H1 (cell line): ENCODE data around the gene CYP4B1. TPM values are rescaled to one million over a fixed set of nuclear protein-coding genes. Genes with fewer than 3 reads are reported as not detected.
"Not testable (repeated sequence)": the region's sequence is repeated elsewhere in the genome, so short reads cannot be mapped to it uniquely, and the experiment has no call there.

Source experiments
- CTCF ChIA-PET: fragments of 300-600 bp; sonication (Branson Sonifier 250); formaldehyde crosslinking; loops from one replicate; lab custom pipeline; 2021; ENCODE audit not compliant: partially characterized antibody; lab: Charles Lee
- POLR2A ChIA-PET: fragments of 300-600 bp; sonication (Branson Sonifier 250); formaldehyde crosslinking; loops from one replicate; lab custom pipeline; 2021; ENCODE audit warnings: inconsistent platforms; ENCODE audit not compliant: partially characterized antibody; lab: Charles Lee
- DNase-seq, 2 experiments: peaks; one replicate each; pipeline versions ENCODE4 v3.0.0 to v3.0.0-alpha.2; 2010 to 2022; ENCODE audit warnings: low spot score in 2 of 2, low read depth in 1 of 2, mixed read lengths in 1 of 2
- FAIRE-seq: peaks from 2 replicates; lab custom pipeline; 2011; peaks lifted over from hg19 to GRCh38; lab: Jason Lieb, UNC
- H2AFZ ChIP-seq: 2 replicates; pipeline ENCODE4 v1.8.1; 2012; ENCODE audit warnings: low read length, inconsistent platforms
- H2AK5ac ChIP-seq: 2 replicates; pipeline ENCODE4 v1.6.1; 2013; ENCODE audit warnings: low read depth, low read length
- H2BK120ac ChIP-seq: replicated peaks from 2 replicates; pipeline ENCODE3; 2013; ENCODE audit warnings: low read depth, low read length, inconsistent platforms
- H2BK12ac ChIP-seq: 2 replicates; pipeline ENCODE4 v1.6.1; 2013; ENCODE audit warnings: low read depth, low read length
- H2BK15ac ChIP-seq: 2 replicates; pipeline ENCODE4 v1.6.1; 2013; ENCODE audit warnings: low read length
- H2BK20ac ChIP-seq: 2 replicates; pipeline ENCODE4 v1.6.1; 2013; ENCODE audit warnings: low read length
- H2BK5ac ChIP-seq: 2 replicates; pipeline ENCODE4 v1.6.1; 2013; ENCODE audit warnings: low read depth, low read length
- H3K14ac ChIP-seq: 2 replicates; pipeline ENCODE4 v1.6.1; 2013; ENCODE audit warnings: inconsistent platforms; ENCODE audit not compliant: insufficient read length
- H3K18ac ChIP-seq: 2 replicates; pipeline ENCODE4 v1.6.1; 2013; ENCODE audit warnings: low read length; ENCODE audit errors: extremely low read depth
- H3K23ac ChIP-seq: 2 replicates; pipeline ENCODE4 v1.6.1; 2013; ENCODE audit warnings: inconsistent platforms; ENCODE audit not compliant: insufficient read length
- H3K23me2 ChIP-seq: 2 replicates; pipeline ENCODE4 v1.6.1; 2013; ENCODE audit warnings: low read depth, low read length
- H3K27ac ChIP-seq: 2 replicates; pipeline ENCODE4 v1.6.1; 2011; ENCODE audit warnings: low read depth, low read length, inconsistent platforms
- H3K27me3 ChIP-seq, 4 experiments: replicated peaks in 1 of 4; 1 replicate in 1 of 4; 2 replicates in 3 of 4; pipeline versions ENCODE4 v1.6.1 to v1.8.1; 2011 to 2013; ENCODE audit warnings: low read length in 3 of 4, mild to moderate bottlenecking in 3 of 4, inconsistent platforms in 2 of 4, mixed read lengths in 2 of 4, moderate library complexity in 1 of 4; ENCODE audit not compliant: control insufficient read depth in 3 of 4, insufficient read depth in 3 of 4; ENCODE audit errors: extremely low read depth in 1 of 4
- H3K36me3 ChIP-seq, 4 experiments: 2 replicates each; pipeline versions ENCODE4 v1.6.1 to v1.8.1; 2011 to 2013; ENCODE audit warnings: mild to moderate bottlenecking in 4 of 4, low read length in 3 of 4, moderate library complexity in 2 of 4, control low read depth in 1 of 4, inconsistent platforms in 1 of 4; ENCODE audit not compliant: insufficient read depth in 4 of 4, control insufficient read depth in 2 of 4
- H3K4ac ChIP-seq: replicated peaks from 2 replicates; pipeline ENCODE3; 2013; ENCODE audit warnings: low read length, low read depth, mixed read lengths, inconsistent platforms; ENCODE audit not compliant: insufficient read length
- H3K4me1 ChIP-seq, 4 experiments: replicated peaks in 1 of 4; 1 replicate in 1 of 4; 2 replicates in 3 of 4; pipeline versions ENCODE4 v1.6.1 to v1.8.1; 2011 to 2013; ENCODE audit warnings: low read length in 3 of 4, inconsistent platforms in 2 of 4, mixed read lengths in 1 of 4; ENCODE audit not compliant: insufficient read depth in 4 of 4, control insufficient read depth in 3 of 4
- H3K4me2 ChIP-seq, 2 experiments: 2 replicates each; pipeline versions ENCODE4 v1.6.1 to v1.8.1; 2011 to 2013; ENCODE audit warnings: low read depth in 2 of 2, low read length in 2 of 2, control low read depth in 1 of 2, inconsistent platforms in 1 of 2, mild to moderate bottlenecking in 1 of 2; ENCODE audit not compliant: insufficient read depth in 1 of 2
- H3K4me3 ChIP-seq, 4 experiments: fragments of 200-600, 300-600 bp in 1 of 4; sonication (generic), shearing (Covaris generic), sonication (Bioruptor Twin) in 1 of 4; 2 replicates each; pipeline versions ENCODE4 v1.5.1 to v1.8.1; 2011 to 2016; ENCODE audit warnings: low read length in 4 of 4, low read depth in 3 of 4, control low read depth in 2 of 4, inconsistent platforms in 2 of 4, mild to moderate bottlenecking in 2 of 4, mixed read lengths in 1 of 4, moderate library complexity in 1 of 4; ENCODE audit not compliant: insufficient read depth in 2 of 4; ENCODE audit errors: extremely low read depth in 1 of 4
- H3K56ac ChIP-seq: replicated peaks from 2 replicates; pipeline ENCODE3; 2013; ENCODE audit warnings: low read depth, mild to moderate bottlenecking, mixed read lengths, low read length, inconsistent platforms; ENCODE audit not compliant: insufficient read length
- H3K79me1 ChIP-seq: 2 replicates; pipeline ENCODE4 v1.6.1; 2013; ENCODE audit warnings: low read depth, low read length, control low read depth
- H3K79me2 ChIP-seq, 2 experiments: 2 replicates each; pipeline versions ENCODE4 v1.6.1 to v1.8.1; 2012 to 2013; ENCODE audit warnings: low read length in 2 of 2, mild to moderate bottlenecking in 2 of 2, inconsistent platforms in 1 of 2; ENCODE audit not compliant: insufficient read depth in 2 of 2, control insufficient read depth in 1 of 2
- H3K9ac ChIP-seq, 4 experiments: replicated peaks in 1 of 4; 1 replicate in 1 of 4; 2 replicates in 3 of 4; pipeline versions ENCODE4 v1.6.1 to v1.8.1; 2011 to 2013; ENCODE audit warnings: low read depth in 3 of 4, low read length in 3 of 4, control low read depth in 2 of 4, mild to moderate bottlenecking in 2 of 4, moderate library complexity in 2 of 4, inconsistent platforms in 1 of 4; ENCODE audit errors: extremely low read depth in 1 of 4
- H3K9me3 ChIP-seq, 2 experiments: 2 replicates each; pipeline versions ENCODE4 v1.6.1 to v1.8.1; 2012 to 2013; ENCODE audit warnings: mild to moderate bottlenecking in 2 of 2, moderate library complexity in 2 of 2, control low read depth in 1 of 2, inconsistent platforms in 1 of 2, low read depth in 1 of 2, low read length in 1 of 2, mixed read lengths in 1 of 2; ENCODE audit not compliant: insufficient read depth in 2 of 2
- H4K20me1 ChIP-seq, 2 experiments: replicated peaks in 1 of 2; 2 replicates each; pipeline versions ENCODE3 to v1.8.1; 2011 to 2013; ENCODE audit warnings: inconsistent platforms in 2 of 2, low read length in 2 of 2, mild to moderate bottlenecking in 1 of 2; ENCODE audit not compliant: insufficient read depth in 2 of 2, control insufficient read depth in 1 of 2
- H4K5ac ChIP-seq: 2 replicates; pipeline ENCODE4 v1.6.1; 2013; ENCODE audit warnings: low read length, low read depth, mixed read lengths, inconsistent platforms; ENCODE audit not compliant: insufficient read length
- H4K8ac ChIP-seq: 2 replicates; pipeline ENCODE4 v1.8.0; 2013; ENCODE audit warnings: mild to moderate bottlenecking, moderate library complexity, low read length, inconsistent platforms; ENCODE audit not compliant: insufficient read depth; ENCODE audit errors: extremely low read depth
- H4K91ac ChIP-seq: replicated peaks from 2 replicates; pipeline ENCODE3; 2013; ENCODE audit warnings: low read length, mixed read lengths, inconsistent platforms; ENCODE audit not compliant: insufficient read length
- ASH2L ChIP-seq: fragments of 200-600, 300-600 bp; sonication (generic); IDR thresholded peaks from one replicate; pipeline ENCODE4 v1.7.1; 2017; ENCODE audit warnings: low read length
- BRCA1 ChIP-seq: IDR thresholded peaks from 2 replicates; pipeline ENCODE4 v1.6.1; 2012; ENCODE audit warnings: low read depth, low read length, improper control_type of control experiment
- EP300 ChIP-seq, 2 experiments: IDR thresholded peaks; 1 replicate in 1 of 2; 2 replicates in 1 of 2; pipeline ENCODE4 v1.6.1; 2011 to 2012; ENCODE audit warnings: low read depth in 2 of 2, low read length in 2 of 2, mild to moderate bottlenecking in 2 of 2, borderline replicate concordance in 1 of 2, inconsistent platforms in 1 of 2, moderate library complexity in 1 of 2
- RAD21 ChIP-seq, 2 experiments: IDR thresholded peaks in 1 of 2; conservative IDR thresholded peaks in 1 of 2; 2 replicates each; pipeline ENCODE4 v1.6.1; 2011; ENCODE audit warnings: low read depth in 2 of 2, low read length in 2 of 2, improper control_type of control experiment in 1 of 2, inconsistent platforms in 1 of 2, mild to moderate bottlenecking in 1 of 2, moderate library complexity in 1 of 2
- SP1 ChIP-seq: IDR thresholded peaks from 2 replicates; pipeline ENCODE4 v1.6.1; 2011; ENCODE audit warnings: low read depth, low read length
- TEAD4 ChIP-seq: IDR thresholded peaks from 2 replicates; pipeline ENCODE4 v1.6.1; 2012; ENCODE audit warnings: low read depth, low read length, inconsistent platforms, mixed read lengths
- WGBS, 2 experiments: shearing (Covaris generic) in 1 of 2; methylation state at CpG; one replicate each; pipeline versions ENCODE4 v1.1.6 to v1.1.7; 2013 to 2015; ENCODE audit warnings: low lambda C conversion rate in 2 of 2, mixed read lengths in 2 of 2, inconsistent platforms in 1 of 2, low coverage in 1 of 2, missing lambda C conversion rate in 1 of 2; ENCODE audit not compliant: insufficient replicate concordance in 2 of 2, insufficient coverage in 1 of 2, insufficient read length in 1 of 2; ENCODE audit errors: extremely low coverage in 1 of 2, missing lambda C conversion rate in 1 of 2; 5-methylcytosine and 5-hydroxymethylcytosine counted together
- polyA plus RNA-seq, 7 experiments: library from polyadenylated mRNA; depleted of rRNA in 3 of 7; stranded (reverse) in 5 of 7; unstranded in 2 of 7; fragments of >200 nt in 5 of 7; fragments of 200-250 nt in 2 of 7; gene quantifications; 1 replicate in 5 of 7; 2 replicates in 1 of 7; 4 replicates in 1 of 7; pipeline versions ENCODE4 v1.2.1 to v1.2.3, GENCODE V29; 2011 to 2013; ENCODE audit warnings: missing spikeins in 2 of 7, mixed read lengths in 2 of 7
- total RNA-seq: library from RNA; stranded (reverse); fragmentation: NEBNext Ultra II Directional; extraction: Animal tissue kit (Norgen Biotek cat#: 25700); gene quantifications from 2 replicates; pipeline ENCODE4 v1.2.1, GENCODE V29; 2021

The CYP4B1 gene
- total and polyA plus RNA-seq, 2 of the 8 experiments (the other 6 are each of a cell fraction or from before 2014, with no cell fraction given) = 0.23 TPM; not detected in 1

- TF ChIP-seq EP300 (IDR thresholded peaks at IDR 0.05; ENCODE audit: borderline replicate concordance in 1 of 2, low read depth in 2 of 2, low read length in 2 of 2) = no peak
- TF ChIP-seq BRCA1 = no peak
- TF ChIP-seq SP1 = no peak
- TF ChIP-seq TEAD4 = no peak
- no peak for TF ChIP-seq RAD21 (IDR thresholded peaks at IDR 0.05 in 1 of 2, conservative IDR thresholded peaks at IDR 0.05 in 1 of 2; ENCODE audit: low read depth in 2 of 2, low read length in 2 of 2)
- TF ChIP-seq ASH2L = no peak
These were observed 14.2 kb upstream of the CYP4B1 start (continued) for GRCh38 chr1:46784666-46785065.

- H3K4ac ChIP-seq, H3K4me3 ChIP-seq, H3K23ac ChIP-seq, H2AFZ ChIP-seq, H2BK15ac ChIP-seq, H3K4me1 ChIP-seq, H3K9ac ChIP-seq, H3K14ac ChIP-seq, H3K4me2 ChIP-seq, CTCF ChIA-PET, H4K8ac ChIP-seq, H2AK5ac ChIP-seq, H3K27me3 ChIP-seq, FAIRE-seq, H3K23me2 ChIP-seq, H3K27ac ChIP-seq, H4K5ac ChIP-seq, POLR2A ChIA-PET, H2BK20ac ChIP-seq, H2BK12ac ChIP-seq, H3K79me2 ChIP-seq, H4K20me1 ChIP-seq, H2BK5ac ChIP-seq, H3K36me3 ChIP-seq, H2BK120ac ChIP-seq, DNase-seq, H4K91ac ChIP-seq, H3K79me1 ChIP-seq, H3K56ac ChIP-seq, H3K18ac ChIP-seq: not testable (repeated sequence)
- WGBS, 2 experiments = 92% methylated on average over 4 of the region's 4 CpGs; no CpG with 5 or more reads in 1 of the 2 experiments
- H3K9me3 ChIP-seq = peaks cover 18 to 20% of the 10 kb centered on the region in 2 experiments
These were observed 10.2 kb upstream of the CYP4B1 start for GRCh38 chr1:46788634-46789033.
